ENCODE data around the gene PPP1R12B.
"Not testable (repeated sequence)": the region's sequence is repeated elsewhere in the genome, so short reads cannot be mapped to it uniquely, and the experiment has no call there.

Gene PPP1R12B

GRCh38 chr1:202493112-202493511 lies 144.6 kb downstream of the PPP1R12B start:
- DNase-seq = not testable (repeated sequence)

DNA sequence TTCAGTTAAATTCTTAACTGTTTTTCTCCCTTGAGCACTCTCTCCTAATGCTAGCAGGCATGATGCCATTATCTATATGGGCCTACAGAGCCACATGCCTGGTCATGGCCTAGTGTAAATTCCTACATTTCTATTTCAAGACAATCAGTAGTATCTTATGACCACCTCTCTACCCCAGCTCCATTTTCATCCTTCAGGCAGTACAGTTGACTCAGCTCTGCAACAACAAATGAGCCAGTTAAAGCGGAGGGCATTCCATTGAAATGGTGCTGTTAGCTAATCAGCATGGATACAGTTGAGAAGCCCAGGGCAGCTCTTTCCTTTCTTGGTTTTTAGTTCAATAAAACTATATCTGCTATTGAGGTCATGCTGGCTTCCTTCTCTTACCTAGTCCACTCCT lies 150.0 kb downstream of the PPP1R12B start:
- no peak for DNase-seq

DNA sequence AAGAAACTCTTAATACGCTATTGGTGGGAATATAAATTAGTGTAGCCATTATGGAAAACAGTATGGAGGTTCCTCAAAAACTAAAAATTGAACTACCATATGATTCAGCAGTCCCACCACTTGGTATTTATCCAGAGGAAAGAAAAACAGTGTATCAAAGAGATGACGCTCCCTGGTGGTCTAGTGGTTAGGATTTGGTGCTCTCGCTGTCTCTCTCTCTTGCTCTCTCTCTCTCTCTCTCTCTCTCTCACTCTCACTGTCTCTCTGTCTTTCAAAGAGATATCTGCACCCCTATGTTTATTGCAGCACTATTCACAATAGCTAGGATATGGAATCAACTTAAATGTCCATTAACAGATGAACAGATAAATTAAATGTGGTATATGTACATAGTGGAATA lies 151.5 kb downstream of the PPP1R12B start:
- not testable (repeated sequence) for DNase-seq

GRCh38 chr1:202501281-202501680 lies 152.8 kb downstream of the PPP1R12B start:
- no peak for DNase-seq

DNA sequence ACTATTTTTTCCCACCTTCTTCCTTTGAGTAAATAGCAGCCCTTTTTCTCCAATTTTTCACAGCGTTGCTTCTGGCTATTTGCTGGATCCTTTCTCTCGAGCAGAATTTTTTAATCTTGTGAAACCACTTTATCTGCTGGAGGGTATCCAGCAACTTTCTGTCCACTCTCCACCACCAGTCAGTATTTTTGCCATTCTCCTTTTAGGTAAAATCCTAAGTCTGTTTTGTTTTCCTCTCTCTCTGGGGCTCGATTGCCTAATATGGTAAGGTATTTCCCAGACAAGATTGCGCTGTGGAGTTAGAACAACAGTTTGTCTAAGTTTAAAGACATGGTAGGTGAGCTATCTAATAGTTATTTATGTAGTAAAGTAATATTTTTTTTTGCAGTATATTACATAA lies 156.9 kb downstream of the PPP1R12B start:
- no peak for DNase-seq

GRCh38 chr1:202505880-202506575 lies 157.5 kb downstream of the PPP1R12B start:
- not testable (repeated sequence) for DNase-seq

DNA sequence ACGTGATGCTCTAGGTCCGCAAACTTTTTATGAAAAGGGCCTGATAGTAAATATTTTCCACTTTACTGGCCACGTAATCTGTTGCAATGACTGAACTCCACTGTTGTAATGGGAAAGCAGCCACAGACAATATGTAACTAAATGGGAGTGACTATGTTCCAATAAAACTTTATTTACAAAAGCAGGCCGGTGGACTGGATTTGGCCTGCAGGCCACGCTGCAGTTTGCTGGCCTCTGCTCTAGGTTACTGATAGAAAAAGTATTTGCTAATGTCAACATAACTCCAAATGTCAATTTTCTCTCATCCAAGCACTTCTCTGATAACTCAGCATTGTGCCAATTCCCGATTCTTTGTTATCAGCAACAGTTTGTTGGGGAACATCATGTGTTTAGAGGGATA lies 160.4 kb downstream of the PPP1R12B start:
- not testable (repeated sequence) for DNase-seq

DNA sequence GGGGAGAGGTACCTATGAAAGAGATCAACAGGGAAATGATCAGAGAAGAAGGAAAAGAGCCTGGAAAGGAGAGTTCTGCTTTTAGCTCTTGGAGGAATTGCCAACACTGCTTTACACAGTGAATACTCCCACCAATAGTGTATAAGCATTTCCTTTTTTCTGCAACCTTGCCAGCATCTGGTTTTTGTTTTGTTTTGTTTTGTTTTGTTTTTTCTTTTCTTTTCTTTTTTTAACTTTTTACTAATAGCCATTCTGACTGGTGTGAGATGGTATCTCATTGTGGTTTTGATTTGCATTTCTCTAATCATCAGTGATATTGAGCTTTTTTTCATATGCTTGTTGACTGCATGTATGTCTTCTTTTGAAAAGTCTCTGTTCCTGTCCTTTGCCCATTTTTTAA lies 165.4 kb downstream of the PPP1R12B start:
- not testable (repeated sequence) for DNase-seq

- no peak for DNase-seq
Observed at GRCh38 chr1:202516434-202516877, 168.0 kb downstream of the PPP1R12B start.

DNA sequence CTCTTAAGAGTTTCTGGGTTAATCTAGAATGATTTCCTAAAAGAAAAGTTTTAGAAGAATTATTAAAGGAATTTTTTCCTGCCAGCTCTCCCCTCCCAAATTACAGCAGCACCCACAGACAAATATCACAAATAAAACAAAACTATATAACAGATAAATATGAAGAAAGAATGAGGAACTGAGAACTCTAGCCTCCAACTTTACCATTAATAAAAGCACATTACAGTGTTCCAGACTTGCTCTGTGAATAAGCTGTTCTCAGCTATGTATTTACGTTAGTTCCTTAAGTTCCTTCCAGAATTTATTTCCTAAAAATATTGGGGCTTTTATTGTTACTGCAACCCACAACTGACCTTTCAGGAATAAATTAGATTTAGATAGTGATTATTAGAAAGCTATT lies 168.6 kb downstream of the PPP1R12B start:
- not testable (repeated sequence) for DNase-seq

DNA sequence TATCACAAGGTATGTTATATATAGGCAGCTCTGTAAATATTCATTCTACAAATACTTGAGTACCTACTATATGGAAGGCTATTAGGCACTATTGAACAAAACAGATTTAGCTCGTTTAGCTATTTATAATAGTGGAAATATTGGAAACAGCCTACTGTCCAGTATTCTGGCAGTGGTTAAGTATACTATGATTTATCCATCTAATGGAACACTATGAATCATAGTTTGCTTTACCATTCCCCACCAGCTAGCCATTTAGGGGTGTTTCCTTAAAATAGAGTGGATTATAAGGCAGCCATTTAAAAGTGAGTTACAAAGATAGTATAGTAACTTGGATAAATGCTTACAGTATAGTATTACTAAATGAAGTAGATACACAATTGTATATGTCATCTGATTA lies 169.7 kb downstream of the PPP1R12B start:
- not testable (repeated sequence) for DNase-seq

DNA sequence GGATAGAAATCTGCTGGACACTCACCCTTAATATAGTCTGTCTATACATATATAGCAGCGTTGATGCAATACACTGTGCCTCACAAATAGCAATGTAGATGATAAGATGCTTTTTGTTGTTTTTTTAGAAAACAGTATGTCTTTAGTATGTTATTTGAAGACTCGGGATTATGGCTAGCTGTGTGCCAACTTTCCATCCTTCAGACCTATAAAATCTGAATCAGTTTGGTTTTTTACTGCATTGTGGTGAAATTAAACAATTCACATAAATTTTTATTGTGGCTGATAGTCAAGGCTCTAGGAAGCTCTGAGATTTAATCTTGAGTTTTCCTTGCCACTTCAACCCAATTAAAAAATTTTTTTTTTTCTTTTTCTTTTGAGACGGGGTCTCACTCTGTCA lies 170.4 kb downstream of the PPP1R12B start:
- not testable (repeated sequence) for DNase-seq

GRCh38 chr1:202520129-202520856 lies 171.8 kb downstream of the PPP1R12B start:
- not testable (repeated sequence) for DNase-seq

DNA sequence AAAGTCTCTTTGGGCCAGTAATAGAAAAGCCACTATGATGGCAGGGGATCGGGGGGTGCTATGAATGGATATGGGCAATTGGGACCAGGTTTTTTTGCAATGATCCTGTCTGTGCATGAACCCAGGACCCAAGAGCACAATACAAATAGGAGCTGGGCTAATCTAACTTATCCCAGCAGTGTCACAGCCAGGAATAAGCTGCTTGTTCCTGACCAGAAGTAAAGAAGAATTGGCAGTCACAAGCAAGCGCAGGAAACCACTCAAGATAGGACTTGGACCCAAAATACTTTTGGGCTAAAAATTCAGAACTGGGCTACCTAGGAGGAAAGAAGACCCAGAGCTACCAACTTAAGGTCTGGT lies 172.3 kb downstream of the PPP1R12B start:
- DNase-seq = not testable (repeated sequence)

- DNase-seq = not testable (repeated sequence)
Observed at GRCh38 chr1:202521484-202521883, 173.0 kb downstream of the PPP1R12B start.

- DNase-seq = no peak
Observed at GRCh38 chr1:202521886-202522285, 173.4 kb downstream of the PPP1R12B start.

- not testable (repeated sequence) for DNase-seq
Observed at GRCh38 chr1:202526056-202526455, 177.6 kb downstream of the PPP1R12B start.

DNA sequence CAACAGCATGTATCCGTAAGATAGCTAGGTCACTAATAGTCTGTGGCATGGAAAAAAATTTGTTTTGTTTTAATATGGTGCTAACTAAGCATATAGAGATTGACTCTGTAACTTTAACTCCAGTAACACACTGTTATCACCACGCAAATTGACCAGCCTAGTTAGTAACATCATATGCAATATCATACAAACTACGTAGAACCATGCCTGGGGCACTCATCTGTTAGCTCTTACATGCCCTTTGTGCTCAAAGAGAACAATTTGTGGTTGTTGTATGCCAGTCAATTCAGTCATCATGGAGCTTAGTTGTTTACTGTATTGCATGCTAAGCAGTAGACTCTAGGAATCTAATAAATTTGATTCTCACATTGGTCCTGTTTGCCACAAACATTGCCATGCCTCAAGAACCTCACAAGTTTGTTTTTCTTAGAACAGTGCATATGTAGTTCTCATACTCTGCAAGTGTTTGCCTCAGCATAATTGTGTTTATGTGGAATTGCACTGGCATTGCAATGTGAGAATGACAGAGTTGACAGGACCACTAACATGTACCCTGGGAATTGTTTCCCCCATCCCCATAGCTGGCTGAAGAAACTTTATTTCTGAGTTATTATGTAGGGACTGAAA lies 179.7 kb downstream of the PPP1R12B start:
- not testable (repeated sequence) for DNase-seq

DNA sequence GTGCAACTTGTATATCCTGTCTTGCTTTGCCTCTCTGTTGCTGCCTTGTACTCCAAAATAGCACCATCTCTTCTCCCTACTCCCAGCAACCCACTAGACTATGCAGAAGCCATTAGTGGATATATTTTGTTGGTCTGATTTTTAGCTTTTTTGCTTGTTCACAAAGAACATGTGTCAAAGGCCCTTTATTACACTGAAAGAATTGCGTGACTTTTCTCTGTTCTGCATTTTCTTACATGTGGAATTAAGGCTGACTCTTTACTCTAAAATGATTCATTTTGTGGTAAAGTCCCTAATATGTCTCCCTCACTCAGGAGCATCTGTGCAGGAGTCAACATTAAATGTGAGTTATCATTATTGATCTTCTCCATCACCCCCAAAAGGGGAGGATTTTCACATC lies 182.2 kb downstream of the PPP1R12B start:
- not testable (repeated sequence) for DNase-seq

- DNase-seq = no peak
Observed at GRCh38 chr1:202531472-202531811, 182.9 kb downstream of the PPP1R12B start.

DNA sequence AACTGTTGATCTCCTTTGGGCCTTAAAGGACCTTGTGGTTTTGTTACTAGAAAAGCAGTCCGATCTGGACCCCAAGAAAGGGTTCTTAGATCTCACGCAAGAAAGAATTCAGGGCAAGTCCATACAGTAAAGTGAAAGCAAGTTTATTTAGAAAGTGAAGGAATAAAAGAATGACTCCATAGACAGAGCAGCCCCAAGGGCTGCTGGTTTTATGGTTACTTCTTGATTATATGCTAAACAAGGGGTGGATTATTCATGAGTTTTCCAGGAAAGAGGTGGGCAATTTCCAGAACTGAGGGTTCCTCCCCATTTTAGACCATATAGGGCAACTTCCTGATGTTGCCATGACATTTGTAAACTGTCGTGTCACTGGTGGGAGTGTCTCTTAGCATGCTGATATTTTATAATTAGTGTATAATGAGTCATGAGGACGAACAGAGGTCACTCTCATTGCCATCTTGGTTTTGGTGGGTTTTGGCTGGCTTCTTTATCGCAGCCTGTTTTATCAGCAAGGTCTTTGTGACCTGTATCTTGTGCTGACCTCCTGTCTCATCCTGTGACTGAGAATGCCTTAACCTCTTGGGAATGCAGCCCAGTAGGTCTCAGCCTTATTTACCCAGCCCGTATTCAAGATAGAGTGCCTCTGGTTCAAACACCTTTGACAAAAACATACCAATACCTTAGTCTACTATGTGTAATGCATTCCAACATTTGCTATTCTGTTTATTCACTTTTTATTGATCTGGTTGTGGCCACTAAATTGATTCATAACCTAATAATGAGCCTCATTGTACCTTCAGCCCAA lies 183.5 kb downstream of the PPP1R12B start:
- DNase-seq = not testable (repeated sequence)

DNA sequence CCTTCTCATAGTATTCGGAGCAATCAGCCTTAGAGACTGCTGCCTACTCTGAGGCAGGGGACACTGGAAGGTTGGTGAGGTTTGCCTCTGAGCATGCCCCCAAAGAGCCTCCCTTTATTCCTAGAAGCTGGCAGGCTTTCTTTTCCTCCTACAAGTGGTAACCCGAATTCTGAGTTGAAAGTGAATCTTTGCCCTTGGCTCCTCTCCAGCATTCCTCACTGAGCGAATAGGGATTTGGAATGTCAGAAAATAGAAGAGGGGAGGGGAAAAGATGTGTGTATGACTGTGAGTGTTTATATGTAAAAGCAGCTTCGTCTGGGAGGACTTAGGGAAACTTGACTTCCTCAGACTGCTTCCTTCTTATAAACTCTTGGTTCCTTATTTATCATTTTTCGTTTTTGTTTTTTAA lies 190.7 kb downstream of the PPP1R12B start:
- DNase-seq = not testable (repeated sequence)

DNA sequence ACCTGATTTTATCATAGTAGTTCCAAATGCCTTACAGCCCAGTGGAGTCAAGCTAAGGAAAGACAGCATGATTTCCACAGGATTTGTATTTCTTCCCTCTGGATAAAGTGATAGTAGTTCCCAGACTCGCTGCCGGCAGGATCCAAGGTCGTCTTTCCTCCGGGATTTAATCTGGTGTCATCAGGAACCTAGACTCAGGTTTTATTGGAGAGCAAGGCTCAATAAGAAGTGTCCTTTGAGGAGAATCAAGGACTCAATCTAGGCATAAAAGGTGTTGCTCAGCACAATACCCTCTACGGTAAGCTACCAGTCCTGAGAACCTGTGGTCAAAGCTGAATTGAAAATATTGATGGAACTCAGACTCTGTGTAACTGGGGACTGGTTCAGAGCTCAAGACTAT lies 191.1 kb downstream of the PPP1R12B start:
- not testable (repeated sequence) for DNase-seq

Data from bone marrow (tissue), 2 donors.